Vagina (tissue), 2 donors: Measurements from ENCODE around the gene POC5.

ENCODE experiments used
- POLR2A ChIP-seq, 2 donors: fragments of 450-650 bp; IDR thresholded peaks; one replicate each; pipeline ENCODE4 v1.6.1; 2017; ENCODE audit warnings: antibody characterized with exemption in 2 of 2, mild to moderate bottlenecking in 2 of 2, moderate library complexity in 2 of 2
- POLR2AphosphoS5 ChIP-seq, 2 donors: sonication (generic); formaldehyde crosslinking; IDR thresholded peaks; one replicate each; pipeline ENCODE4 v1.9.0; 2017; ENCODE audit warnings: antibody characterized with exemption in 2 of 2, mild to moderate bottlenecking in 2 of 2, low read depth in 1 of 2; ENCODE audit not compliant: insufficient read depth in 1 of 2
- TF ChIP-seq, protein P1 (sequence below), 3 experiments: fragments of 450-650 bp in 2 of 3; fragments of 200-600 bp in 1 of 3; sonication (generic) in 1 of 3; IDR thresholded peaks; one replicate each; pipeline ENCODE4 v1.5.1; 2017 to 2019; ENCODE audit warnings: antibody characterized with exemption in 3 of 3, mild to moderate bottlenecking in 2 of 3, moderate library complexity in 2 of 3

DNA sequence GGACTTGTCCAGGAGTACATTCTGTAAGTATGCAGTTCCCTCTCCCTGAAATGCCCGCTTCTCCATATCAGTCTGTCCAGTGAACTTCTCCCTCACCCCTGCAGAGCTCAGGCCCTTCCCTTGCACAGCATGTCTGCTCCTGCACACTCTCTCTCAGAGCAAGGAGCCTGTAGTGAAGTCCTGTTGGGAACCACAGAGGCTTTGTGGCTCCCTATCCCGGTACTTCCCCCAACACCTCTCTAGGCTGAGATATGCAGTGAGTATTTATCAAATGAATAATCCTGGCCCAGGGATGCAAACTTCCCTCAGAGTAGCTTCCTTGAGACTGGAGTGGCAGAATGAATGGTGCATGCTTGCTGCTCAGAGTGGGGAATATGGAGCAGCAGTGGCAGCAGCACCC, 48.8 kb downstream of the POC5 start:
- TF ChIP-seq, protein P1, sequence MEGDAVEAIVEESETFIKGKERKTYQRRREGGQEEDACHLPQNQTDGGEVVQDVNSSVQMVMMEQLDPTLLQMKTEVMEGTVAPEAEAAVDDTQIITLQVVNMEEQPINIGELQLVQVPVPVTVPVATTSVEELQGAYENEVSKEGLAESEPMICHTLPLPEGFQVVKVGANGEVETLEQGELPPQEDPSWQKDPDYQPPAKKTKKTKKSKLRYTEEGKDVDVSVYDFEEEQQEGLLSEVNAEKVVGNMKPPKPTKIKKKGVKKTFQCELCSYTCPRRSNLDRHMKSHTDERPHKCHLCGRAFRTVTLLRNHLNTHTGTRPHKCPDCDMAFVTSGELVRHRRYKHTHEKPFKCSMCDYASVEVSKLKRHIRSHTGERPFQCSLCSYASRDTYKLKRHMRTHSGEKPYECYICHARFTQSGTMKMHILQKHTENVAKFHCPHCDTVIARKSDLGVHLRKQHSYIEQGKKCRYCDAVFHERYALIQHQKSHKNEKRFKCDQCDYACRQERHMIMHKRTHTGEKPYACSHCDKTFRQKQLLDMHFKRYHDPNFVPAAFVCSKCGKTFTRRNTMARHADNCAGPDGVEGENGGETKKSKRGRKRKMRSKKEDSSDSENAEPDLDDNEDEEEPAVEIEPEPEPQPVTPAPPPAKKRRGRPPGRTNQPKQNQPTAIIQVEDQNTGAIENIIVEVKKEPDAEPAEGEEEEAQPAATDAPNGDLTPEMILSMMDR (IDR thresholded peaks at IDR 0.05) = no peak
- no peak for TF ChIP-seq POLR2AphosphoS5 (IDR thresholded peaks at IDR 0.05; ENCODE audit: insufficient read depth in 1 of 2, low read depth in 1 of 2)
- no peak for TF ChIP-seq POLR2A (IDR thresholded peaks at IDR 0.05)
